ENCODE measurements around the gene TMEM123.

TMEM123 gene

DNA sequence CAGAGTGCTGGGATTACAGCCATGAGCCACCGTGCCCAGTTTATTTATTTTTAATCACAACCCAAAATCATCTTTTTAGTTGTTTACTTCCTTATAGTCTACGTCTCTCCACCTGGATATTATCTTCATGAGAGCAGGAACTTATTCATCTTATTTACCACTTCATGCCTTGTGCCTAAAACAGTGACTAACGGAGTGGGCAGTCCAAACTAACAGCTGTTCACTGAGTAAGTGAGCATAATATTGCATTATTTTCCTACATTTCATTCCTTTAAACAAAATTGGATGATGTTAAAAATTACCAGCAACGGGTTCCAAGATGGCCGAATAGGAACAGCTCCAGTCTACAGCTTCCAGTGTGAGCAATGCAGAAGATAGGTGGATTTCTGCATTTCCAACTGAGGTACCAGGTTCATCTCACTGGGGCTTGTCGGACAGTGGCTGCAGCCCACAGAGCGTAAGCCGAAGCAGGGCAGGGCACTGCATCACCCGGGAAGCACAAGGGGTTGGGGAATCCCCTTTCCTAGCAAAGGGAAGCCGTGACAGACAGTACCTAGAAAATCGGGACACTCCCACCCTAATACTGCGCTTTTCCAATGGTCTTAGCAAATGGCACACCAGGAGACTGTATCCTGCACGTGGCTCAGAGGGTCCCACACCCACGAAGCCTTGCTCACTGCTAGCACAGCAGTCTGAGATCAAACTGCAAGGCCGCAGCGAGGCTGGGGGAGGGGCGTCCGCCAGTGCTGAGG, 14.1 kb downstream of the TMEM123 start:
- Histone ChIP-seq H3K79me1 (ENCODE audit: low read depth, low read length) (no peaks in the 10 kb centered on the region), H3K4me2 (ENCODE audit: insufficient read depth, low read length, poor library complexity, severe bottlenecking) (no peak overlapping the region), H3K4me3 (ENCODE audit: low read length in 2 of 2) (no peak overlapping the region), H3K36me3 (replicated peaks in 1 of 2; ENCODE audit: control insufficient read depth in 2 of 2, insufficient read depth in 2 of 2, low read length in 2 of 2) (peaks cover 7 to 40% of the 10 kb centered on the region in 2 donors), H2BK120ac (ENCODE audit: low read depth, low read length) (no peak overlapping the region), H3K4ac (ENCODE audit: low read length) (no peak overlapping the region), H4K91ac (ENCODE audit: low read depth, low read length, poor library complexity) (no peak overlapping the region), H3K9me3 (replicated peaks in 1 of 2; ENCODE audit: control insufficient read depth in 2 of 2, insufficient read depth in 1 of 2, low read depth in 1 of 2, low read length in 2 of 2) (peaks cover 2 to 25% of the 10 kb centered on the region in 2 donors), H4K8ac (ENCODE audit: low read depth, low read length) (no peak overlapping the region), H2AFZ (ENCODE audit: low read length) (no peak overlapping the region), H3K18ac (ENCODE audit: low read length) (no peak overlapping the region), H3K27ac (replicated peaks; ENCODE audit: low read length) (no peak overlapping the region), H3K23ac (ENCODE audit: low read depth, low read length, poor library complexity) (no peak overlapping the region), H2BK15ac (ENCODE audit: low read length) (no peak overlapping the region), H3K27me3 (ENCODE audit: control insufficient read depth in 3 of 3, insufficient read depth in 3 of 3, low read depth in 1 of 3, low read length in 3 of 3) (no peaks in the 10 kb centered on the region), H3K14ac (ENCODE audit: low read length) (no peak overlapping the region), H2AK5ac (ENCODE audit: low read depth, low read length) (no peak overlapping the region), H3K9ac (ENCODE audit: low read depth, low read length, poor library complexity) (no peak overlapping the region), H3K4me1 (ENCODE audit: control insufficient read depth in 2 of 2, insufficient read depth in 1 of 2, low read depth in 1 of 2, low read length in 2 of 2) (no peaks in the 10 kb centered on the region), H2BK5ac (ENCODE audit: low read length) (no peak overlapping the region), H2BK12ac (ENCODE audit: low read length) (no peak overlapping the region)
- no CpG with 5 or more reads among the region's 18 CpGs for WGBS, 2 donors (ENCODE audit: extremely low coverage in 2 of 2, insufficient read length in 2 of 2, insufficient replicate concordance in 1 of 2)
- no peak for DNase-seq (ENCODE audit: low spot score)

DNA sequence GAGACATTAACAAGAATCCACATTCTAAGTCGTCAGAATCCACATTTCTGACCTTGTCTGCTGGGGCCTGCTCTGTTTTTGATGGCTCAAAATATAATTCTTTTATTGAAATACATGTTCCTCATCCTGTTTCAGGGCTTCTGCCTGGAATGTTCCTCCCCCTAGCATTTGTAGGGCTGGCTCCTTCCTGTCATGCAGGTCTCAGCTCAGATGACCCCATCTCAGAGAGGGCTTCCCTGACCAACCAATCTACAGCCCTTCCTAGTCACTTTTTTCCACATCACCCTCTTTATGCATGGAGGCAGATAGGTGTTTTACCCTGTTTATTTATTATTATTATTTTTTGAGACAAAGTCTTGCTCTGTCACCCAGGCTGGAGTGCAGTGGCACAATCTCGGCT, 14.8 kb downstream of the TMEM123 start:
- H3K4me3 ChIP-seq (ENCODE audit: low read length in 2 of 2), result no peak overlapping the region
- no peak overlapping the region for H3K4ac ChIP-seq (ENCODE audit: low read length)
- H3K4me1 ChIP-seq (ENCODE audit: control insufficient read depth in 2 of 2, insufficient read depth in 1 of 2, low read depth in 1 of 2, low read length in 2 of 2), result no peaks in the 10 kb centered on the region
- H3K23ac ChIP-seq (ENCODE audit: low read depth, low read length, poor library complexity), result no peak overlapping the region
- no peak for DNase-seq (ENCODE audit: low spot score)
- peaks cover under 1% of the 10 kb centered on the region for H3K79me1 ChIP-seq (ENCODE audit: low read depth, low read length)
- no peak overlapping the region for H4K91ac ChIP-seq (ENCODE audit: low read depth, low read length, poor library complexity)
- H3K9me3 ChIP-seq (replicated peaks in 1 of 2; ENCODE audit: control insufficient read depth in 2 of 2, insufficient read depth in 1 of 2, low read depth in 1 of 2, low read length in 2 of 2), result peaks cover 3 to 32% of the 10 kb centered on the region in 2 donors
- no peak overlapping the region for H3K14ac ChIP-seq (ENCODE audit: low read length)
- H2BK120ac ChIP-seq (ENCODE audit: low read depth, low read length), result no peak overlapping the region
- no peak overlapping the region for H2AK5ac ChIP-seq (ENCODE audit: low read depth, low read length)
- no peaks in the 10 kb centered on the region for H3K27me3 ChIP-seq (ENCODE audit: control insufficient read depth in 3 of 3, insufficient read depth in 3 of 3, low read depth in 1 of 3, low read length in 3 of 3)
- no peak overlapping the region for H2AFZ ChIP-seq (ENCODE audit: low read length)
- no CpG with 5 or more reads among the region's 2 CpGs for WGBS, 2 donors (ENCODE audit: extremely low coverage in 2 of 2, insufficient read length in 2 of 2, insufficient replicate concordance in 1 of 2)
- no peak overlapping the region for H3K18ac ChIP-seq (ENCODE audit: low read length)
- H2BK5ac ChIP-seq (ENCODE audit: low read length), result no peak overlapping the region
- H4K8ac ChIP-seq (ENCODE audit: low read depth, low read length), result no peak overlapping the region
- peaks cover 7 to 40% of the 10 kb centered on the region in 2 donors for H3K36me3 ChIP-seq (replicated peaks in 1 of 2; ENCODE audit: control insufficient read depth in 2 of 2, insufficient read depth in 2 of 2, low read length in 2 of 2)
- no peak overlapping the region for H2BK15ac ChIP-seq (ENCODE audit: low read length)
- no peak overlapping the region for H2BK12ac ChIP-seq (ENCODE audit: low read length)
- H3K4me2 ChIP-seq (ENCODE audit: insufficient read depth, low read length, poor library complexity, severe bottlenecking), result no peak overlapping the region
- H3K27ac ChIP-seq (replicated peaks; ENCODE audit: low read length), result no peak overlapping the region
- no peak overlapping the region for H3K9ac ChIP-seq (ENCODE audit: low read depth, low read length, poor library complexity)

DNA sequence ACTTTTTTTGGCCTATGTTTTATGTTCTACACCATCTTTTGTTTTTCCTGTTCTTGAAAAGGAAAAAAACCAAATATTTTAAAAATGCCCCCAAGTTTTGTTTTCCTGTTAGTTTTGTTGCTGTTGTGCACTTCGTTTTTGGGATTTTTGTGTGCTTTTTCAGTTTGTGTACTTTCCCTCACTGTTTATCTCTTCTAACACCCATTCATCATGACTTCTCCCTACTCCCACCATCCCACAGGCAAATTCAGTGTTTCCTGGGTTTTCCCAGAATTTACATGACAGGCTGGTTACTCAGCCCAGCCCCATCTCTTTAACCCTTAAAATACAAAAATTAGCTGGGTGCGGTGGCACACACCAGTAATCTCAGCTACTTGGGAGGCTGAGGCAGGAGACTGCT, 15.6 kb downstream of the TMEM123 start:
- no peak overlapping the region for H2BK5ac ChIP-seq (ENCODE audit: low read length)
- no peak overlapping the region for H3K27ac ChIP-seq (replicated peaks; ENCODE audit: low read length)
- no peak overlapping the region for H3K4me3 ChIP-seq (ENCODE audit: low read length in 2 of 2)
- no peak overlapping the region for H2AFZ ChIP-seq (ENCODE audit: low read length)
- no peak overlapping the region for H2BK12ac ChIP-seq (ENCODE audit: low read length)
- no peak overlapping the region for H3K9ac ChIP-seq (ENCODE audit: low read depth, low read length, poor library complexity)
- no peak overlapping the region for H3K4ac ChIP-seq (ENCODE audit: low read length)
- no peak overlapping the region for H4K8ac ChIP-seq (ENCODE audit: low read depth, low read length)
- H3K9me3 ChIP-seq (replicated peaks in 1 of 2; ENCODE audit: control insufficient read depth in 2 of 2, insufficient read depth in 1 of 2, low read depth in 1 of 2, low read length in 2 of 2), result peaks cover 3 to 39% of the 10 kb centered on the region in 2 donors
- peaks cover 3% of the 10 kb centered on the region for H3K79me1 ChIP-seq (ENCODE audit: low read depth, low read length)
- H4K91ac ChIP-seq (ENCODE audit: low read depth, low read length, poor library complexity), result no peak overlapping the region
- DNase-seq (ENCODE audit: low spot score), result no peak
- H2BK120ac ChIP-seq (ENCODE audit: low read depth, low read length), result no peak overlapping the region
- H3K18ac ChIP-seq (ENCODE audit: low read length), result no peak overlapping the region
- H3K14ac ChIP-seq (ENCODE audit: low read length), result no peak overlapping the region
- no peak overlapping the region for H2BK15ac ChIP-seq (ENCODE audit: low read length)
- no peaks in the 10 kb centered on the region for H3K27me3 ChIP-seq (ENCODE audit: control insufficient read depth in 3 of 3, insufficient read depth in 3 of 3, low read depth in 1 of 3, low read length in 3 of 3)
- H3K4me2 ChIP-seq (ENCODE audit: insufficient read depth, low read length, poor library complexity, severe bottlenecking), result no peak overlapping the region
- peaks cover 7 to 45% of the 10 kb centered on the region in 2 donors for H3K36me3 ChIP-seq (replicated peaks in 1 of 2; ENCODE audit: control insufficient read depth in 2 of 2, insufficient read depth in 2 of 2, low read length in 2 of 2)
- no CpG with 5 or more reads among the region's 2 CpGs for WGBS, 2 donors (ENCODE audit: extremely low coverage in 2 of 2, insufficient read length in 2 of 2, insufficient replicate concordance in 1 of 2)
- H3K23ac ChIP-seq (ENCODE audit: low read depth, low read length, poor library complexity), result no peak overlapping the region
- H2AK5ac ChIP-seq (ENCODE audit: low read depth, low read length), result no peak overlapping the region
- H3K4me1 ChIP-seq (ENCODE audit: control insufficient read depth in 2 of 2, insufficient read depth in 1 of 2, low read depth in 1 of 2, low read length in 2 of 2), result no peaks in the 10 kb centered on the region

DNA sequence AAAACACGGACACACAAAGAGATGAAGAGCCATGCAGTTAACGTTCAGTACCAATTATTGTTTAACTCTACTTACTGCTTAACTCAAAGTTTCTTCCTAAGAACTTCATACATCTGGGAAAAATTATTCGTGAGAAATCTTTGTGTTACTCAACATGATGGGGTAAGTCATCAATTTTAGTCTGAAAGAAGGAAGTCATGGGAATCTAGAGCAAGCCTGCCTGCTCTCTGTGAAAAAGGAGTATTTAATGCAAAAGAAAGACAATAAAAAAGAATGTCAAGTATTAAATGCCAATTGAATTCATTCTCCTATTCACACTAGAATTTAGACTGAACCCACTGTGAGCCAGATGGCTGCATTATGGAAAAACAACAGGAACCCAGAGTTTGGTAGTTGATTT, 16.0 kb downstream of the TMEM123 start:
- DNase-seq (ENCODE audit: low spot score), result no peak

More for the DNA sequence above, 16.0 kb downstream of the TMEM123 start:
- no peak overlapping the region for H4K91ac ChIP-seq (ENCODE audit: low read depth, low read length, poor library complexity)
- H3K23ac ChIP-seq (ENCODE audit: low read depth, low read length, poor library complexity), result no peak overlapping the region
- H3K4ac ChIP-seq (ENCODE audit: low read length), result no peak overlapping the region
- no peak overlapping the region for H3K4me3 ChIP-seq (ENCODE audit: low read length in 2 of 2)
- no peak overlapping the region for H3K9ac ChIP-seq (ENCODE audit: low read depth, low read length, poor library complexity)
- no peak overlapping the region for H2BK120ac ChIP-seq (ENCODE audit: low read depth, low read length)
- no peak overlapping the region for H3K18ac ChIP-seq (ENCODE audit: low read length)
- H2AFZ ChIP-seq (ENCODE audit: low read length), result no peak overlapping the region
- H2AK5ac ChIP-seq (ENCODE audit: low read depth, low read length), result no peak overlapping the region
- peaks cover 7 to 49% of the 10 kb centered on the region in 2 donors for H3K36me3 ChIP-seq (replicated peaks in 1 of 2; ENCODE audit: control insufficient read depth in 2 of 2, insufficient read depth in 2 of 2, low read length in 2 of 2)
- no peak overlapping the region for H3K4me2 ChIP-seq (ENCODE audit: insufficient read depth, low read length, poor library complexity, severe bottlenecking)
- H3K9me3 ChIP-seq (replicated peaks in 1 of 2; ENCODE audit: control insufficient read depth in 2 of 2, insufficient read depth in 1 of 2, low read depth in 1 of 2, low read length in 2 of 2), result peaks cover 3 to 42% of the 10 kb centered on the region in 2 donors
- H2BK5ac ChIP-seq (ENCODE audit: low read length), result no peak overlapping the region
- peaks cover 3% of the 10 kb centered on the region for H3K79me1 ChIP-seq (ENCODE audit: low read depth, low read length)
- no CpG with 5 or more reads among the region's 3 CpGs for WGBS, 2 donors (ENCODE audit: extremely low coverage in 2 of 2, insufficient read length in 2 of 2, insufficient replicate concordance in 1 of 2)
- H2BK12ac ChIP-seq (ENCODE audit: low read length), result no peak overlapping the region
- H2BK15ac ChIP-seq (ENCODE audit: low read length), result no peak overlapping the region
- H3K27me3 ChIP-seq (ENCODE audit: control insufficient read depth in 3 of 3, insufficient read depth in 3 of 3, low read depth in 1 of 3, low read length in 3 of 3), result no peaks in the 10 kb centered on the region
- H3K4me1 ChIP-seq (ENCODE audit: control insufficient read depth in 2 of 2, insufficient read depth in 1 of 2, low read depth in 1 of 2, low read length in 2 of 2), result no peaks in the 10 kb centered on the region
- H3K27ac ChIP-seq (replicated peaks; ENCODE audit: low read length), result no peak overlapping the region
- H3K14ac ChIP-seq (ENCODE audit: low read length), result no peak overlapping the region
- H4K8ac ChIP-seq (ENCODE audit: low read depth, low read length), result no peak overlapping the region
